Stimulated activated naive B cell treated with anti-CD40 and anti-IgM and Interleukin-4, amounts not matched to agents 10 μg/mL and 1 μg/mL and 100 μg/mL, for 72 hours (primary cell): ENCODE measurements around the gene RNASE11.
A peak's percentile ranks its signal among the peaks of the same experiment; 100 is the strongest.

Experiments used
- ATAC-seq, 2 donors: fragments of 150-1000 bp; cut with Tn5 transposase; replicated peaks; 2 replicates each; pipeline ENCODE4 v1.10.0; 2021; ENCODE audit warnings: moderate library complexity in 1 of 2
- DNase-seq: peaks from one replicate; pipeline ENCODE4 v3.0.0; 2021
- H3K27ac Mint-ChIP-seq: one replicate; pipeline ENCODE4 v1.8.0; 2022; ENCODE audit warnings: mild to moderate bottlenecking, mixed read lengths
- H3K27me3 Mint-ChIP-seq, 2 donors: one replicate each; pipeline ENCODE4 v1.8.0; 2022; ENCODE audit warnings: mixed read lengths in 2 of 2
- H3K36me3 Mint-ChIP-seq, 2 donors: one replicate each; pipeline ENCODE4 v1.8.0; 2022; ENCODE audit warnings: mixed read lengths in 2 of 2, mild to moderate bottlenecking in 1 of 2
- H3K4me1 Mint-ChIP-seq, 2 donors: one replicate each; pipeline ENCODE4 v1.8.0; 2022; ENCODE audit warnings: mixed read lengths in 2 of 2, mild to moderate bottlenecking in 1 of 2
- H3K4me3 Mint-ChIP-seq, 2 donors: one replicate each; pipeline ENCODE4 v1.8.0; 2022; ENCODE audit warnings: mild to moderate bottlenecking in 2 of 2, mixed read lengths in 2 of 2, moderate library complexity in 1 of 2
- H3K9me3 Mint-ChIP-seq, 2 donors: one replicate each; pipeline ENCODE4 v1.8.0; 2022; ENCODE audit warnings: mixed read lengths in 2 of 2, mild to moderate bottlenecking in 1 of 2

Gene RNASE11

GRCh38 chr14:20587489-20588154, at the start of gene RNASE11:
Gene RNASE11, minus strand, starts transcription at chr14:20588001.
- Mint-ChIP-seq H3K36me3 (no peaks in the 10 kb centered on the region), H3K4me3 (no peak within 1 kb of the TSS), H3K27me3 (peaks cover 25 to 37% of the 10 kb centered on the region in 2 donors), H3K9me3 (peaks cover 4 to 5% of the 10 kb centered on the region in 2 donors), H3K4me1 (peaks cover 0 to 2% of the 10 kb centered on the region in 2 donors), H3K27ac (no peak within 1 kb of the TSS)
- DNase-seq (no peak), ATAC-seq (no peak)

- Mint-ChIP-seq H3K36me3 (peaks cover 2 to 6% of the 10 kb centered on the region in 2 donors), H3K27me3 (peaks cover 25 to 63% of the 10 kb centered on the region in 2 donors), H3K4me1 (peaks cover 29 to 33% of the 10 kb centered on the region in 2 donors), H3K27ac (peak overlapping the region; percentile 98), H3K4me3 (peak overlapping the region; percentile 76 to 81), H3K9me3 (peaks cover 0 to 1% of the 10 kb centered on the region in 2 donors)
- ATAC-seq (peak; percentile 75 to 79), DNase-seq (peak; percentile 53)
Measured at GRCh38 chr14:20632831-20633691, 45.3 kb upstream of the RNASE11 start.

- Mint-ChIP-seq H3K4me1 (peaks cover 33 to 38% of the 10 kb centered on the region in 2 donors), H3K36me3 (peaks cover 2 to 6% of the 10 kb centered on the region in 2 donors)
- no peak for DNase-seq
Measured at GRCh38 chr14:20632448-20632830, 44.6 kb upstream of the RNASE11 start.

GRCh38 chr14:20631880-20632389, 44.1 kb upstream of the RNASE11 start:
- ATAC-seq: peak in 1 of 2 donors; percentile 2
- peak overlapping the region; percentile 39 for H3K27ac Mint-ChIP-seq
- DNase-seq: no peak
- H3K36me3 Mint-ChIP-seq: peaks cover 2 to 6% of the 10 kb centered on the region in 2 donors
- peak overlapping the region; percentile 76 to 81 for H3K4me3 Mint-ChIP-seq
- peaks cover 35 to 38% of the 10 kb centered on the region in 2 donors for H3K4me1 Mint-ChIP-seq
- peaks cover 26 to 74% of the 10 kb centered on the region in 2 donors for H3K27me3 Mint-ChIP-seq
- H3K9me3 Mint-ChIP-seq: peaks cover 0 to 1% of the 10 kb centered on the region in 2 donors

More at GRCh38 chr14:20632448-20632830, 44.6 kb upstream of the RNASE11 start:
- Mint-ChIP-seq H3K27ac (peak overlapping the region; percentile 98), H3K9me3 (peaks cover 0 to 1% of the 10 kb centered on the region in 2 donors), H3K4me3 (peak overlapping the region; percentile 76 to 81), H3K27me3 (peaks cover 26 to 70% of the 10 kb centered on the region in 2 donors)
- ATAC-seq: peak; percentile 60 to 70

GRCh38 chr14:20631023-20631879, 43.5 kb upstream of the RNASE11 start:
- H3K36me3 Mint-ChIP-seq: peaks cover 2 to 6% of the 10 kb centered on the region in 2 donors
- peaks cover 0 to 1% of the 10 kb centered on the region in 2 donors for H3K9me3 Mint-ChIP-seq
- peak; percentile 33 to 35 for ATAC-seq
- DNase-seq: no peak
- H3K4me1 Mint-ChIP-seq: peaks cover 40 to 41% of the 10 kb centered on the region in 2 donors
- peak overlapping the region; percentile 76 to 81 for H3K4me3 Mint-ChIP-seq
- H3K27me3 Mint-ChIP-seq: peaks cover 26 to 75% of the 10 kb centered on the region in 2 donors
- H3K27ac Mint-ChIP-seq: peak overlapping the region; percentile 88

- H3K27me3 Mint-ChIP-seq: peaks cover 23 to 75% of the 10 kb centered on the region in 2 donors
- ATAC-seq (peak; percentile 45 to 48), DNase-seq (no peak)
- H3K9me3 Mint-ChIP-seq: peaks cover 0 to 1% of the 10 kb centered on the region in 2 donors
- peaks cover 43 to 49% of the 10 kb centered on the region in 2 donors for H3K4me1 Mint-ChIP-seq
- peak overlapping the region; percentile 88 for H3K27ac Mint-ChIP-seq
- H3K36me3 Mint-ChIP-seq: peaks cover 2 to 6% of the 10 kb centered on the region in 2 donors
- peak overlapping the region; percentile 76 to 79 for H3K4me3 Mint-ChIP-seq
Measured at GRCh38 chr14:20630340-20631022, 42.7 kb upstream of the RNASE11 start.

- ATAC-seq (no peak), DNase-seq (no peak)
- Mint-ChIP-seq H3K9me3 (no peaks in the 10 kb centered on the region), H3K4me1 (peaks cover 53 to 69% of the 10 kb centered on the region in 2 donors), H3K27ac (no peak overlapping the region), H3K36me3 (peaks cover 2 to 10% of the 10 kb centered on the region in 2 donors), H3K4me3 (peak overlapping the region in 1 of 2 donors; percentile 5), H3K27me3 (peaks cover 11 to 65% of the 10 kb centered on the region in 2 donors)
Measured at GRCh38 chr14:20628063-20628854, 40.5 kb upstream of the RNASE11 start.

- peaks cover 6 to 66% of the 10 kb centered on the region in 2 donors for H3K27me3 Mint-ChIP-seq
- ATAC-seq (no peak), DNase-seq (no peak)
- H3K9me3 Mint-ChIP-seq: no peaks in the 10 kb centered on the region
- H3K4me3 Mint-ChIP-seq: no peak overlapping the region
- H3K36me3 Mint-ChIP-seq: peaks cover 0 to 3% of the 10 kb centered on the region in 2 donors
- peaks cover 52 to 69% of the 10 kb centered on the region in 2 donors for H3K4me1 Mint-ChIP-seq
- H3K27ac Mint-ChIP-seq: no peak overlapping the region
Measured at GRCh38 chr14:20627346-20628027, 39.7 kb upstream of the RNASE11 start.

- no peaks in the 10 kb centered on the region for H3K9me3 Mint-ChIP-seq
- peak overlapping the region; percentile 58 to 69 for H3K4me3 Mint-ChIP-seq
- peaks cover 51 to 62% of the 10 kb centered on the region in 2 donors for H3K4me1 Mint-ChIP-seq
- ATAC-seq (no peak), DNase-seq (no peak)
- H3K27ac Mint-ChIP-seq: no peak overlapping the region
- H3K36me3 Mint-ChIP-seq: peaks cover 0 to 3% of the 10 kb centered on the region in 2 donors
- peaks cover 12 to 70% of the 10 kb centered on the region in 2 donors for H3K27me3 Mint-ChIP-seq
Measured at GRCh38 chr14:20626274-20626673, 38.5 kb upstream of the RNASE11 start.

GRCh38 chr14:20624495-20625070, 36.8 kb upstream of the RNASE11 start:
- Mint-ChIP-seq H3K36me3 (peaks cover 0 to 3% of the 10 kb centered on the region in 2 donors), H3K4me1 (peaks cover 41 to 52% of the 10 kb centered on the region in 2 donors), H3K27ac (peak overlapping the region; percentile 98), H3K4me3 (peak overlapping the region; percentile 58 to 69), H3K9me3 (no peaks in the 10 kb centered on the region), H3K27me3 (peaks cover 12 to 61% of the 10 kb centered on the region in 2 donors)
- DNase-seq (no peak), ATAC-seq (peak; percentile 71 to 77)

- Mint-ChIP-seq H3K4me3 (peak overlapping the region; percentile 8 to 49), H3K4me1 (peaks cover 41 to 52% of the 10 kb centered on the region in 2 donors), H3K9me3 (no peaks in the 10 kb centered on the region), H3K36me3 (peaks cover 0 to 3% of the 10 kb centered on the region in 2 donors), H3K27me3 (peaks cover 12 to 66% of the 10 kb centered on the region in 2 donors), H3K27ac (no peak overlapping the region)
- ATAC-seq (no peak), DNase-seq (no peak)
Measured at GRCh38 chr14:20623798-20624197, 36.0 kb upstream of the RNASE11 start.
